ENCODE data around the gene CCDC106. TPM values are rescaled to one million over a fixed set of nuclear protein-coding genes. Genes with fewer than 3 reads are reported as not detected.

The CCDC106 gene
- polyA plus RNA-seq, 1 donor, result 11.6 TPM

DNA sequence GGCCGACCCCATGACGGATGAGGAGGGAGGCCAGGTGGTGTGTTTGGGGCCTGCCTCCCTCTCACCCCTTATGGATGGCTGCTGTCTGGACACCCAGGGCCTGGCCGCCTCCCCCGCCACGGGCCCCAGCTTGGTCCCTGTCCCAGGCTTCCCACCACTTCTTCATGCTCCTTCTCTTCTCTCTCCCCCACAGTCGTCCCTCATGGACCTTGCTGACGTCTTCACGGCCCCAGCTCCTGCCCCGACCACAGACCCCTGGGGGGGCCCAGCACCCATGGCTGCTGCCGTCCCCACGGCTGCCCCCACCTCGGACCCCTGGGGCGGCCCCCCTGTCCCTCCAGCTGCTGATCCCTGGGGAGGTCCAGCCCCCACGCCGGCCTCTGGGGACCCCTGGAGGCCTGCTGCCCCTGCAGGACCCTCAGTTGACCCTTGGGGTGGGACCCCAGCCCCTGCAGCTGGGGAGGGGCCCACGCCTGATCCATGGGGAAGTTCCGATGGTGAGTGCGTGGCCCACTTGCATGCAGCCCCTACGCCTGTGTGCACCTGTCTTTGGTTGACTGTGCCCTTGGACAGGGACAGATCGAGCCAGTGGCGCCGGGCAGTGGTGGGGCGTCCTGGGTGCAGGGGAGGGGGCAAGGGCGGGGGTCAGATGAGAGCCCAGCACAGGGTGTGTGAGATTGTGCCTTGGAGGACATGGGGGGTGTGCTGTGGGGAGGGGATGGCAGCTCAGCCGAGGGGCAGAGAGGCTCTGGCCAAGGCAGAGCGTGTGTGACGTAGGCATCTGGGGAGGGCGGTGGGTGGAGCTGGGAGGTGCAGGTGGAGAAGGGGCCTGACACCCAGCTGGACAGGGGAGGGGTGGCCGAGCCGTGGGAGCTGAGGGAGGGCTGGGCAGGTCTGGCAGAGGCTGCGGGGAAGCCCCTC, 43.8 kb downstream of the CCDC106 start:
- peaks cover 80% of the 10 kb centered on the region for H3K36me3 ChIP-seq (ENCODE audit: control insufficient read depth, insufficient read depth, low read length)
- peaks cover 4% of the 10 kb centered on the region for H3K9me3 ChIP-seq (ENCODE audit: control insufficient read depth, low read depth, low read length)
- no peak overlapping the region for H3K4me3 ChIP-seq (ENCODE audit: low read length)
- H3K27ac ChIP-seq (ENCODE audit: low read length), result no peak overlapping the region
- no CpG with 5 or more reads among the region's 31 CpGs for WGBS (ENCODE audit: insufficient coverage, low lambda C conversion rate)
- peaks cover 36% of the 10 kb centered on the region for H3K4me1 ChIP-seq (ENCODE audit: control insufficient read depth, insufficient read depth, low read length)
- DNase-seq, result no peak
- no peaks in the 10 kb centered on the region for H3K27me3 ChIP-seq (ENCODE audit: control insufficient read depth, insufficient read depth, low read length)

- WGBS (ENCODE audit: insufficient coverage, low lambda C conversion rate), result no CpG with 5 or more reads among the region's 19 CpGs
- H3K9me3 ChIP-seq (ENCODE audit: control insufficient read depth, low read depth, low read length), result peaks cover 4% of the 10 kb centered on the region
- H3K27ac ChIP-seq (ENCODE audit: low read length), result no peak overlapping the region
- H3K27me3 ChIP-seq (ENCODE audit: control insufficient read depth, insufficient read depth, low read length), result no peaks in the 10 kb centered on the region
- H3K36me3 ChIP-seq (ENCODE audit: control insufficient read depth, insufficient read depth, low read length), result peaks cover 88% of the 10 kb centered on the region
- DNase-seq, result no peak
- no peak overlapping the region for H3K4me3 ChIP-seq (ENCODE audit: low read length)
- peaks cover 28% of the 10 kb centered on the region for H3K4me1 ChIP-seq (ENCODE audit: control insufficient read depth, insufficient read depth, low read length)
Observed at GRCh38 chr19:55692681-55693081, 44.7 kb downstream of the CCDC106 start.

DNA sequence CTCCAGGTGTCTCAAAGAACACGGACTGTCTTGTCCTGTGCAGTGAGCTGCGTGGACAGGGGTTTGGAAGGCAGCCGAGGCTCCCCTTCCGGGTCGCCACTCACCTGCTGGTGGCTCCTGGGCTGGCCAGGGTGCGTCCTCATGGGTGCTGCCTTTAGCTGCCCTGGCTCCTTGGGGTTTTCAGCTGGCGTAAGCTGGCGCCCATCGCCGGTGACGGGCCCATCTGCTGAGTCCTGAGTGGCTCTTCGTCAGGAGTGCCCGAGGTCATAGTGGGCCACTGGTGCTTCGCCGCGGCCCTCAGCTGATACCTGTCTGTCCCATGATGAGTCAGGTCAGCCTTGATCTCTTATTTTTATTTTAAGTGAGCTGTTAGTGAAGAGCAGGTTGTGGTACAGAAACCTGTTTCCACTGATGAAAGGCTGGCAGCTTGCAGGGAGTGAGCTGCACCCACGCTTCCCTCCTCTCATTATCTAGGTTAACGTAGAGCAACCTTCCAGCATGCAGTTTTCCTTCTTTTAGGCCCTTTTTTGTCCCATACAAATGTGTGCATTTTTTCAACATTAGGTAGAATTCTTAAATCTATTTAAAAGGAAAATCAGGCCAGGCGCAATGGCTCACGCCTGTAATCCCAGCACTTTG, 45.4 kb downstream of the CCDC106 start:
- Histone ChIP-seq H3K4me1 (ENCODE audit: control insufficient read depth, insufficient read depth, low read length) (peaks cover 21% of the 10 kb centered on the region), H3K9me3 (ENCODE audit: control insufficient read depth, low read depth, low read length) (peaks cover 4% of the 10 kb centered on the region), H3K27me3 (ENCODE audit: control insufficient read depth, insufficient read depth, low read length) (no peaks in the 10 kb centered on the region), H3K27ac (ENCODE audit: low read length) (no peak overlapping the region), H3K4me3 (ENCODE audit: low read length) (no peak overlapping the region), H3K36me3 (ENCODE audit: control insufficient read depth, insufficient read depth, low read length) (peaks cover 93% of the 10 kb centered on the region)
- 100% methylated on average over 1 of the region's 20 CpGs for WGBS (ENCODE audit: insufficient coverage, low lambda C conversion rate)
- DNase-seq, result no peak

- peaks cover 16% of the 10 kb centered on the region for H3K4me1 ChIP-seq (ENCODE audit: control insufficient read depth, insufficient read depth, low read length)
- no CpG with 5 or more reads among the region's 15 CpGs for WGBS (ENCODE audit: insufficient coverage, low lambda C conversion rate)
- DNase-seq, result peak; percentile 48 to 76
- H3K9me3 ChIP-seq (ENCODE audit: control insufficient read depth, low read depth, low read length), result peaks cover 4% of the 10 kb centered on the region
- no peak overlapping the region for H3K4me3 ChIP-seq (ENCODE audit: low read length)
- H3K27me3 ChIP-seq (ENCODE audit: control insufficient read depth, insufficient read depth, low read length), result no peaks in the 10 kb centered on the region
- H3K27ac ChIP-seq (ENCODE audit: low read length), result no peak overlapping the region
- peaks cover 92% of the 10 kb centered on the region for H3K36me3 ChIP-seq (ENCODE audit: control insufficient read depth, insufficient read depth, low read length)
Observed at GRCh38 chr19:55694241-55694655, 46.2 kb downstream of the CCDC106 start.

GRCh38 chr19:55694656-55695491, 46.9 kb downstream of the CCDC106 start:
- Histone ChIP-seq H3K27me3 (ENCODE audit: control insufficient read depth, insufficient read depth, low read length) (no peaks in the 10 kb centered on the region), H3K9me3 (ENCODE audit: control insufficient read depth, low read depth, low read length) (peaks cover 4% of the 10 kb centered on the region), H3K4me3 (ENCODE audit: low read length) (no peak overlapping the region), H3K36me3 (ENCODE audit: control insufficient read depth, insufficient read depth, low read length) (peaks cover 89% of the 10 kb centered on the region), H3K4me1 (ENCODE audit: control insufficient read depth, insufficient read depth, low read length) (peaks cover 10% of the 10 kb centered on the region), H3K27ac (ENCODE audit: low read length) (no peak overlapping the region)
- no peak for DNase-seq
- WGBS (ENCODE audit: insufficient coverage, low lambda C conversion rate), result no CpG with 5 or more reads among the region's 37 CpGs

GRCh38 chr19:55695511-55696290, 47.7 kb downstream of the CCDC106 start:
- Histone ChIP-seq H3K27me3 (ENCODE audit: control insufficient read depth, insufficient read depth, low read length) (no peaks in the 10 kb centered on the region), H3K36me3 (ENCODE audit: control insufficient read depth, insufficient read depth, low read length) (peaks cover 88% of the 10 kb centered on the region), H3K4me1 (ENCODE audit: control insufficient read depth, insufficient read depth, low read length) (peaks cover 4% of the 10 kb centered on the region), H3K27ac (ENCODE audit: low read length) (no peak overlapping the region), H3K9me3 (ENCODE audit: control insufficient read depth, low read depth, low read length) (peaks cover 4% of the 10 kb centered on the region), H3K4me3 (ENCODE audit: low read length) (no peak overlapping the region)
- WGBS (ENCODE audit: insufficient coverage, low lambda C conversion rate), result no CpG with 5 or more reads among the region's 23 CpGs
- DNase-seq, result no peak

GRCh38 chr19:55696301-55697068, 48.5 kb downstream of the CCDC106 start:
- Histone ChIP-seq H3K9me3 (ENCODE audit: control insufficient read depth, low read depth, low read length) (peaks cover 4% of the 10 kb centered on the region), H3K27me3 (ENCODE audit: control insufficient read depth, insufficient read depth, low read length) (no peaks in the 10 kb centered on the region), H3K4me3 (ENCODE audit: low read length) (no peak overlapping the region), H3K27ac (ENCODE audit: low read length) (no peak overlapping the region), H3K4me1 (ENCODE audit: control insufficient read depth, insufficient read depth, low read length) (peaks cover 4% of the 10 kb centered on the region), H3K36me3 (ENCODE audit: control insufficient read depth, insufficient read depth, low read length) (peaks cover 83% of the 10 kb centered on the region)
- no CpG with 5 or more reads among the region's 20 CpGs for WGBS (ENCODE audit: insufficient coverage, low lambda C conversion rate)
- no peak for DNase-seq

DNA sequence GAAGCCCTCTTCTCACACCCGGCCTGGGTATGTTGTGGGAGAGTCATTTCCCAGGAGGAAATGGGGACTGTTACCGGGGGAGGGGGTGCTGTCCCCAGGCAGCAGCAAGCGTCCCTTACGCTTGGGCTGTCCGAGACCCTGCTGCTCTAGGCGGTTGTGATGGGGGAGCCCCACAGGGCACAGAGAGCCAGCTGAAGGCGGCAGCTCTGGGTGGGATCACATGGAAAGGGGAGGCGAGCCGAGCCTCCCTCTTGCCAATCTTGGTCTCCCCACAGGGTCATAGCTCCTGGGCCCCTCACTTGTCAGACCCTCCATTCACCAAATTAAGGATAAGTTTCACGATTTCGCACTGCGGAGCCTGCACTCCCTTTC, 49.0 kb downstream of the CCDC106 start:
- peaks cover 4% of the 10 kb centered on the region for H3K9me3 ChIP-seq (ENCODE audit: control insufficient read depth, low read depth, low read length)
- H3K27me3 ChIP-seq (ENCODE audit: control insufficient read depth, insufficient read depth, low read length), result no peaks in the 10 kb centered on the region
- DNase-seq, result no peak
- no CpG with 5 or more reads among the region's 12 CpGs for WGBS (ENCODE audit: insufficient coverage, low lambda C conversion rate)
- no peak overlapping the region for H3K4me3 ChIP-seq (ENCODE audit: low read length)
- peaks cover 6% of the 10 kb centered on the region for H3K4me1 ChIP-seq (ENCODE audit: control insufficient read depth, insufficient read depth, low read length)
- H3K36me3 ChIP-seq (ENCODE audit: control insufficient read depth, insufficient read depth, low read length), result peaks cover 77% of the 10 kb centered on the region
- no peak overlapping the region for H3K27ac ChIP-seq (ENCODE audit: low read length)

- Histone ChIP-seq H3K36me3 (ENCODE audit: control insufficient read depth, insufficient read depth, low read length) (peaks cover 72% of the 10 kb centered on the region), H3K4me1 (ENCODE audit: control insufficient read depth, insufficient read depth, low read length) (peaks cover 11% of the 10 kb centered on the region), H3K27me3 (ENCODE audit: control insufficient read depth, insufficient read depth, low read length) (no peaks in the 10 kb centered on the region), H3K9me3 (ENCODE audit: control insufficient read depth, low read depth, low read length) (peaks cover 2% of the 10 kb centered on the region), H3K4me3 (ENCODE audit: low read length) (no peak overlapping the region), H3K27ac (ENCODE audit: low read length) (no peak overlapping the region)
- WGBS (ENCODE audit: insufficient coverage, low lambda C conversion rate), result 100% methylated on average over 1 of the region's 8 CpGs
- DNase-seq, result no peak
Observed at GRCh38 chr19:55697698-55698097, 49.7 kb downstream of the CCDC106 start.
